GM18502 (cell line): Measurements from ENCODE around the gene TMCC2.
"Not testable (repeated sequence)": the region's sequence is repeated elsewhere in the genome, so short reads cannot be mapped to it uniquely, and the experiment has no call there.

Experiments
- ATAC-seq: cut with Tn5 transposase; IDR thresholded peaks from one replicate; pipeline ENCODE4 v1.9.1; 2021; ENCODE audit warnings: mild to moderate bottlenecking; ENCODE audit not compliant: unreplicated experiment, poor library complexity

The TMCC2 gene

DNA sequence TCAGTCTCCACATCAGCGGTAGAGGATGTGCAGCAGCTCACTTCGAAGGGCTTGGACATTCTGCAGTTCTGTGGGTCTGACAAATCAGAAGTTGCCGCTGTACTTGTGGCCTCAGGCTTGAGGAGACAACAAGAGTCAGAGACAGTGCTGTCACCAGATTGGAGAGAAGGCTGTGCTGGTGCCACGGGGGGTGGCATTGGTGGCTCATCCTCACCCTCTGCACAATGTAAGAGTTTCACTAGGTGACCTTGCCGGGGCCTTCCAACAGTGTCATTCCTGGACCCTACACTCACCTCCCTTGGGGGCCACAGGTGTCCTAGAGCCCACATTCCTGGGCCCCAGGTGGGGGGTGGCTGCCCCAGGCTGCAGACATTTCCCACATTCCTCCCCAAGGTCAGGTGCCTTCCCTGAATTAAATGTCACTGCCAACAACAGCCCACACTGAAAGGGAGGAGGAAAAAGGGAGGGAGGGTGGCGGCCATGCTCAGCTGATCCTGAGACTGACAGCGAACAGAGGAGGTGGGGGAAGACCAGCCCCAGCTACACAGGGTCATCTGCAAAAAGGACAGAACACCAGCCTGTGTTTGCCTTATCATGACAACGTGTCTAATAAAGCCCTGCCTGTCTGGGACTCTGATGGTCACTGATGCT lies 46.4 kb downstream of the TMCC2 start:
- no peak for ATAC-seq

DNA sequence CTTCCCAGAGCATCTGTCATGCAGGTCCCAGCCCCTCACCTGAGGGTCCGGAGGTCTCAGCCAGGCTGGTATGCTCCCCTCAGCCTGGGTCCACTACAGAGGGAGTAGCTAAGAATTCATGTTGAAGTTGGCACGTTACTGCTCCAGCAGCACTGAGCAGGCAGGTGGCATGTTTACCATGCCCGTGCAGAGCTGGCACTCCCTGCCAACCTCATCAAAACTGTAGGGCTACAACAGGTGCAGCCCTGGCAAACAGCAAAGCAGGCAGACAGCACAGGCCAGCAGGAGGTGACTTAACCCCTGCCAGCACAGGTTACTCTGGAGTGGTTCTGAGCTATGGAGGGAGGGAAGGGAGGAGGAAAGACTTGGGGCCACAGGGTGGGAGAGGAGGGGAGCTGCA lies 47.4 kb downstream of the TMCC2 start:
- ATAC-seq = no peak

DNA sequence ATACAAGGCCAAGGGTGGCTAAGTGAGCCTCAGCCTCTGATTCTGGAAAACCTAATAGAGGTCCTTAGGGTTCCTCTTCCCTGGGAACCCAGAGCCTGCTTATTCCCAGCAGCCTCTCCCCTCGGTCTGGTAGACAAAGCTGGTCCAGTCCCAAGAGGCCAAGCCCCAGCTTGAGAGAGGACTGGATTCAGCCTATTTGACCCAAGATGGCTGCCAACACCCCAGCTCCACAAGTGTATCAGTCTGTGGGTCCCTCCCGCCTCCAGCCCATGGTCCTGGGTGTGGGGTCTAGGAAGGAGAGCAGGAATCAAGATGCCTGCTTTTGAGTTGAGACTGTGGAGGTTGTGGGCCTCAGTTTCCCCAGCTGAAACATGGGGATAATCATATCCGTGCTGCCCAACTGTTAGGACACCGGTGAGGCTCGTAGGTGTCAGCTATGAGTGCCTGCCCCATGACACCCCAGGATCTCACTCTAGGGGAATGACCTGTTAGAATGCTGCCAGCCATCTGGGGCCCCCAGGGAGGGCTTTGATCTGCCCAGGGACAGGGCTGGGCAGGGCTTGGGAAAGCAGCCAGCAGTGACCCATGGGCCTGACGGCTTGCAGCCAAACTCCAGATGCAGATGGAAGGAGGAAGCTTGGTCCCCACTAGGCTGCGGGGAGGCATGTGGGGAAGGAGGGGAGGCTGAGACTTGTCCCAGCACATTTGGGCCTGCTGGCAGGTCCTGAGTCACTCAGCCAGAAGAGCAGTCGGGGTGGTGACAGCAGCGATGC lies 48.4 kb downstream of the TMCC2 start:
- ATAC-seq = no peak

DNA sequence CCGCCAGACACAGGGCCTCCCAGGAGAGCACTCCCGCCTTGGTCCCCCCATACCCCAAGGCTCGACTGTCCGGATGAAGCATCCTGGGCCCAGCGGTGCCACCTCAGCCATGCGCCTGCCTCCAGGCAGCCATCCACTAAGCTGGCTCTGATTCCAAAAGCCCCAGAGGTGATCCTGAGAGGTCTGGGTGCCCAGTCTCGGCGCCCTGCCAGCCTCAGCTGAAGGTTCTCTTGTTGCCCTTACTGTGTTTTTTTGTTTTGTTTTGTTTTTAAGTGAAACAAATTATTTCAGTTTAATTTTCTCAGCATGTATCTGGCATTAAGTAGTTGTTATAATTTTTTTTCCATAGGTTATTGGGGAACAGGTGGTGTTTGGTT lies 48.9 kb downstream of the TMCC2 start:
- no peak for ATAC-seq

DNA sequence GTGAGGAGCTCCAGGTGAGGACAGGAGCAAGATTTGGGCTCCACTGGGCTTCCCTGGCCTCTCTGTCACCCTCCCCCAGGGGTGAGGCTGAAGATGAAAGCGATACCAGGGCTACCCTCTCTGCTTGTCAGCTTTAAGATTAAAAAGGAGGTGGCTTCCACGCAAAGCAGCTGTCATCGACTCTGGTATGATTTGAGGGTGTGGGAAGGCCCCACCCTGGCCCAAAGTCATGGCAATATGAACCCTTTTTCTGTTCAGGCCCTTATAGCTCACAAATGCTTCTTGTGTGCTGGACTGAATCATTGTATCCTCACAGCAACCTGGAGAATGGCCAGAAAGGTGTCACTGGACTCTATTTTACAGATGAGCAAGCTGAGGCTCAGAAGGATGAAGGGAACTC lies 52.2 kb downstream of the TMCC2 start:
- no peak for ATAC-seq

DNA sequence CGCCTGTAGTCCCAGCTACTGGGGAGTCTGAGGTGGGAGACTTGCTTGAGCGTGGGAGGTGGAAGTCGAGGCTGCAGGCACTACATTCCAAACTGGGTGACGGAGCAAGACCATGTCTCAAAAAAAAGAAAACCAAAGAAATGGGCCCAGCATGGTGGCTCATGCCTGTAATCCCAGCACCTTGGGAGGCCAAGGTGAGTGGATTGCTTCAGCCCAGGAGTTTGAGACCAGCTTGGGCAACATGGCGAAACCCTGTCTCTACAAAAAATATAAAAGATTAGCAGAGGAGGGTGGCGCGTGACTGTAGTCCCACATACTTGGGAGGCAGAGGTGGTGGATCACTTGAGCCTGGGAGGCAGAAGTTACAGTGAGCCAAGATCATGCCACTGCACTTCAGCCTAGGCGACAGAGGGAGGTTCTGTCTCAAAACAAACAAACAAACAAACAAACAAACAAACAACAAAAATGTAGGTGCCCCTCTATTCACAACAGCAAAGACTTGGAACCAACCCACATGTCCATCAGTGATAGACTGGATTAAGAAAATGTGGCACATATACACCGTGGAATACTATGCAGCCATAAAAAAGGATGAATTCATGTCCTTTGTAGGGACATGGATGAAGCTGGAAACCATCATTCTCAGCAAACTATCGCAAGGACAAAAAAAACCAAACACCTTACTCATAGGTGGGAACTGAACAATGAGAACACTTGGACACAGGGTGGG lies 53.1 kb downstream of the TMCC2 start:
- not testable (repeated sequence) for ATAC-seq

DNA sequence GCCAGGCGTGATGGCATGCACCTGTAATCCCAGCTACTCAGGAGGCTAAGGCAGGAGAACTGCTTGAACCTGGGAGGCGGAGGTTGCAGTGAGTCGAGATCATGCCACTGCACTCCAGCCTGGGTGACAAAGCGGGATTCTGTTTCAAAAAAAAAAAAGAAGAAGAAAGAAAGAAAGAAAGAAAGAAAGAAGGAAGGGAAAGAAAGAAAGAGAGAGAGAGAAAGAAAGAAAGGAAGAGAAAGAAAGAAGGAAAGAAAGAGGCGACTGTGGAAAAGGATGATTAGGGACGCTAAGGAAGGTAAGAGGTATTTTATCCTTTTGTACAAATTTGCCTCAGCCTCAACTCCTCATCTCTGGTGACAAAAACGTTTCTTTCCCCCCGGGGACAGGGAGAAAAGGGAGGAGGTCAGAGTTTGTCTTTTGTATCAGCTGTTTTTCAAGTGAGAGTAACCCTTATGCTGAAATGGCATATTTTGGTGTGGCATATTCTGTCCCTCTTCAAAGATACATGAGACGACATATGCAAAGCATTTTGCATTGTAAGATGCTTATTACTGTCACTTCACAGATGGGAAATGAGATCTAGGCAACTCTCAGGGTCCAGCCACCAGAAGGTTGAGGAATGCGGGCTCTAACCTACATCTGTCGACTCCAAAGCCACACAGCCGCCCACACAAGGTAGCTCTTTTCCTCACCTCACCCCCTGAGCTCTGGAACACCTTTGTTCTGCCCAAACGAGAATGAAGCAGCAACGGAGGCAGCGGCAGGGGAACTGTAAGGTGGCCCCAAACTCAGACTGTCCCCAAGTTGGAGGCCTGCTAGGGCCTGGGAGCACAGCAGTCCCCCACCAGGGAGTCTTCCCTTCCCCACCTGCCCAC lies 55.8 kb downstream of the TMCC2 start:
- no peak for ATAC-seq

DNA sequence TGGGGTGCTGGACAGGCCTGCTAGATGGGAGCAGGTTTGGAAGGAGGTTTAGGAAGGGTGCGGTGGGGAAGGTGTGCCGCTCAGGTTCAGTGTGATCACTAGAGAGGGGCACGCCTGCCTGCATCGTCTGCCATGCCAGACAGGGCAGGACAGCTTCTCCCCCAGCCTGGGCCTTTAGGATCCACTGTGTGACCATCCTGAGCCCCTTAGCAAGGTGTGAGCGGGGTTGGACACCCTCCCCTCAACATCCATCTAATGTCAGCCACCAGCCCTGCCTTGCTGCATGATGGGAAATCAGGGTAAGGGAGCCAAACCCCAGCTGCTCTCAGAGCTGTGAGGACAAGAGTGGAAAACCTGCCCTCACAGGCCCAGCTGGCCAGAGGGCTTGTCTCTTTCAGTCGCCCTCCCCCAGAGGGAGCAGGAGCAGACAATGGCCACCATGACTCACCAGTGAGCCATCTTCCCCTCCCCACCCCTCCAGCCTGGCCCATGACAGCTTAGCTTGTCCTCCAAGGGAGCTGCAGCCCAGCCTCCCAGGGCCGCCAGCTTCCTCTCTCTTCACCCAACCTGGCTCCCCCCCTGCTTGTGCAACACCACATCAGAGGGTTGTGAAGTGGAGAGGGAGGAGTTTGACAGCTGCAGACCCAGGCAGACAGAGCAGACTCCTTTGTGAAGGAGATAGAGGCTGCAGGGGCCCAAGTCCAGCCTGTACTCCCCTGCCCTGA lies 56.8 kb downstream of the TMCC2 start:
- ATAC-seq = no peak

DNA sequence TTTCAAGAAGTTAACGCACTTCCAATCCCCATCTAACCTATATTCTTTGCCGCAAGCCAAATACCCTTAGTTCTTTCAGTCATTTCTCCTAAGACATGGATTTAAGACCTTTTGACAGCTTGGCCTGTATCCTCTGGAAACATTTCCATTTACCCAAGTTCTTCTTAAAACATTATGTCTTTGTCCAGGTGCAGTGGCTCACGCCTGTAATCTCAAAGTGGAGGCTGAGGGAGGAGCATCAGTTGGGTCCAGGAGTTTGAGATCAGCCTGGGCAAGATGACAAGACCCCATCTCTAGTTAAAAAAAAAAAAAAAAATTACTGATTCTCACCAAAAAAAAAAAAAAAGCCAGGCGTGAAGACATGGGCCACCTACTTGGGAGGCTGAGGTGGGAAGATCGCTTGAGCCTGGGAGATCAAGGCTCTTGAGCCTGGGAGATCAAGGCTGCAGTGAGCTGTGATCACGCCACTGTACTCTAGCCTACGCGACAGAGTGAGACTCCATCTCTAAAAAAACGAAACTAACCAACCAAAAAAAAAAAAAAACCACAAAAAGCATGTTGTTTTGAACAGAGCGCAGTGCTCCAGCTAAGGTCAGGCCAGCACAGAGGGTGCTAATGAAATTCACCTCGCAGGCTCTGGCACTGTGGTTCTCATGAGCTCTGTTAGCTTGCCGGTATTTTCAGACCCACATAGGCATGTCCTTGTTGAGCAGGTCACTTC lies 57.8 kb downstream of the TMCC2 start:
- peak; percentile 34 for ATAC-seq

DNA sequence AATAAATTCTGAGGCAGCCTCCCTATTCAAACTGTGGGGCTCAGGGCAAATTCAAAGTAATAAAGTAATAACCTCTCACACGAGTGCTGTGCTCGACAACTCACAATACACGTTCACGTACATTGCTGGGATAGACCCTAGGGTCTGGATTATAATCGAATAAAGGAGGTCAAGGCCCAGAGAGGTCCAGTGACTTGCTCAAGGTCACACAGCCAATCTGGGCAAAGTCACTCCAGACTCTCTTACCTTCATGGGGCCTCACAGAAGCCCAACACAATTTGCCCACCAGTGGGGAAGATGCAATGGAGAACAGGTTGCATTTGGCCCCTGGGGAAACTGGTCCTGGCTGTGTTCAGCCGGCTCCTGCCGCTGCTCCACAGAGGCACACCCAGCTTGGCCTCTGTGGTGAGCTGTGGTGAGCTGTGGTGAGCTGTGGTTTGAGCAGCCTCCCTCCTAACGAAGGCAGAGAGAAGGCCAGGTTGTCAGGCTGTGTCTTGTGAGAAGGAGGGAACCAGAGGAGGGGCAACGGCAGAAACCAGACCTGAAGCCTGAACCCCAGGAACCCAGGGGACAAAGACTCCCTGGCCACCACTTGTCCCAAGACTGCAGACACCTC lies 58.7 kb downstream of the TMCC2 start:
- peak; percentile 37 for ATAC-seq

DNA sequence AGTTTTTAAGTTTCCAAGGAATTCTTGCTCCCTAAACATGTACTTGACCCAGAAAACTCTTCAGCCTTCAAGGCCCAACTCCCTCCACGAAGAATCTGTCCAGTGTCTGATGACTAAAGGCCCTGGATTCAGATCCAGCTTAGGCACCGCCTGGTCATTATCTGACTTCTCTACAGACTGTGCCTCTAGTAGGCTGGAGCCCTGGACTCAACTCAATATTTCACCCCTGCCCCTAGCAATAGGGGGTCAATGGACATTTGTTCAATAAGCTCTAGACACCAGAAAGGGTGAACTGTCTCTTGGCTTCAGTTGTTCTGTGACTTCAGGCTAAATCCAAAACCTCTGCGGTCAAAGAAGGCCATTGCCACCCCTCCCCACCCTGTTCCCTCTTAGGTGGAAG lies 59.3 kb downstream of the TMCC2 start:
- no peak for ATAC-seq

DNA sequence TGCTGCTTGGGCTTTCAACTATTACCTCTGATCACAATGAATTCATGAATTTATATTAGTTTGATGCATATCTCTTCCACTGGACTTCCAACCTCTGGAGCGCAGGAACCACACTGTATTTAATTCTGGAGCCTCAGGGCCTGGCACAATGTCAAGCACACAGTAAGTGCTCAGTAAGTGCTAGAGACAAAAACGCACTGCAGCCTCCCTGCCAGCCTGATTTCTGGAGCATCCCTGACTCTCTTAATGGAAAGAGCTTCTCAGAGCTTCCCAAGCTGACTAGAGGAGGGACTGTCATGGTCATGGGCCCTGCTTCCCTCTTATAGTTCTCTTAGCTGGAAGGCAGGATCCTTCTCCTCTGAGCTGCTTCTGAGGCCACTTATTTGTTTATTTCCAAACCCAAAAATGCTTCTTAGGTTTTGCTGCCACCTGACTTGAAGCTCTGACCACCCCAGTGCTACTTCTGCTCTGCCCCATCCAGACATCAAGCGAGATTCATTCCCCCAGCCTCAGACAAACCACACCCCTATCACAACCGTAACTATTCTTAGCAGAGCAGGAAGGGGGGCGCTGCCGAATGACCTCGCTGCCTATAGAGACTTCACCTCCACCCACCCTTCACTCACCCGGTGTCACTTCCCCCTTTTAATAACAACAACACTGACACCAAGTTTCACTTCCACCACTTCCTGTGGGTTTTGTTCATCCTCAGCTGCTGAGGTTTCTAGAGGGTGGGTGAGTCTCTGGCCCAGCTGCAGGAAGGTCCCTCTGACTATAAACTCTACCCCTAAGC lies 60.2 kb downstream of the TMCC2 start:
- ATAC-seq = peak; percentile 81

DNA sequence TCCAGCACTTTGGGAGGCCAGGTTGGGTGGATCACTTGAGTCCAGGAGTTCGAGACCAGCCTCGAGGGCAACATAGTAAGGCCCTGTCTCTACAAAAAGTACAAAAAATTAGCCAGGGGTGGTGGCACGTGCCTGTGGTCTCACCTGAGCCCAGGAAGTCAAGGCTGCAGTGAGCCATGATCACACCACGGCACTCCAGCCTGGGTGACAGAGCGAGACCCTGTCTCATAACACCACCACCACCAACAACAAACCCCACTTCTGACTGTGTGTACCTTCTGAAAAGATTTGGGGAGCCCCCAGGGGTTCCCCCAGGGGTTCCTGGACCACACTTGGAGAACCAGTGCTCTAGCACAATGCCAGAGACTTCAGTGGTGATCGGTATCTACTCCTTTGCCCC lies 63.9 kb downstream of the TMCC2 start:
- no peak for ATAC-seq

DNA sequence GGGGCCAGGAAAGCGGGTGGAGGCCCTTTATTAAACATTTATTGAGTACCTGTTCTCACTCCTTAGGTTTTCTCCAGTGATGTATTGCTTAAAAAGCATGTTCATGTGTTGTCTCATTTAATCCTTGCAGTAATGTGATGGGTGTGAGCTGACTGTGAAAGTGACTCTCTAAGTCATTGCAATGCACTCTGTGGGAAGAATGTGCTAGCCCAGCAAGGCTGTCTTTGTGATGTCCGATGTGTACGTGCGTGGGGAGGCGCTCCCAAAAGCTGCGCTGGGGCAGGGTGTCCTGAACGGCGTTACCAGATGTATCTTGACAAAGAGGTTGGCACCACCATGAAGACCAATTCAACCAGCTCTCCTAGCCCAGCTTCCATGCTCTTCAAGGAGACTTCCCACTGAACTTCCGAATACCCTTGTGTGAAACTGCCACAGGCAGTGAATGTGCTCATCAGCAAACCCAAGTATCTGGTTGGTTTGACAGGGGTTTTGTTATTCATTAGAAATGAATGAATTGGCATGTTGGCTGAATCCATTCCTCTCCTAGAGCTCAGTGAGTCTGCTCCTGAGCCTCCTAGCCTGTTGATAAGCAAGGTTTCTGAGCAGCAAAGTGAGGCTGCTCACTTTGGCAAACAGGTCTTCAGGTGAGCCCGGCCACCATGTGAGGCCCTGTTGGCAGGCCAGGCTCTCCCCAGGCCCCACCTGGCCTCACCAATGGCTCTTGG lies 65.8 kb downstream of the TMCC2 start:
- ATAC-seq = no peak

DNA sequence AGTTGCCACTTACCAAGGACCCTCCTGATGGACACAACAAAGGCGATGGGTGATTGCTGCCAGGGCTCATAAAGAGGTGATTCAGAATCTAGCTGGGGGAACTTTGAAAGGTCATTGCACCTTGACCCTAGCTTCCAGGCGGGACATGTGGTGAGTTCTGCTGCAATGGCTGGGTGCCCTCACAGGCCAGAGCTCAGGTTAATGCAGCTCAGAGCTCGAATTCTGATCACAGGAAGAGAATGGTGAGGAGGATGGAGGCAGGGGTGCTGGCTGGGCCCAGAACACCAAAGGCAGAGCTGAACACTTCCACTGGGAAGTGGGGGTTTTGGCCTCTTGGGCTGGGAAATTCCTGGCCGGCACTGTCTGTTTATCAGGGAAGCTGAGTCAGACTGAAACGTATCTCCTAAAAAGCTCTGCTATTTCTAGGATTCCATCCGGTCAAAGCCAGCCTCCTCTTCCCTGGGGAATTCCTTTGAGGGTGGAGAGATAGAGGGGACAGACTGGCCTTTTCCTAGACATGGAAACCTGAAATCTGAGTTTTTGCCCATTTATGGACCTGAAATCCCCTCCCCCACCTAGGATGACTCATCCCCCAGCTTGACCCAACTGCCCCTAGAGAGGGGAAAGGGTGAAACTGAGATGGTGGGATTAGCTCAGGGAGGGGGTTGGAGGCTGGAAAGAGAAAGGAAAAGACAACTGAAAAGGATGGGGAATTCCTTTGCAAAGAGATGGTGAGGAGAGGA lies 66.6 kb downstream of the TMCC2 start:
- no peak for ATAC-seq

DNA sequence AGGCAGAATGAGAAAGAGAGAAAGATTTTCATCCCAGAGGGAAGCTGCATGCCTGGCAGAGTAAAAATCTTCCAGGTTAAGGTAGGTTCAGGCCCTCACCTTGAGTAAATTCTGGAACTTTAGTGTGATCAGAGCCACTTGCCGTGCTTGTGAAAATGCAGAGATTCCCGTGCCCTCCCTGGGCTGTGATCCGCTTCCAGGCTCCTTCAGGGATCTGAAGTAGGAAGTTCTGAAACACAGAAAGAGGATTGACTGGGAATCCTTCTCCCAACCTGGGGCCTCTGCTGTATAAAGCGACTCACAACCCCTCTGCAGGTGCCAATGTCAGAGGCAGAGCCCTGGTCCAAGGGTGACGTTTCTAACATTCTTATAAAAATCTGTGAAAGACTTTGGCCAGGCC lies 67.2 kb downstream of the TMCC2 start:
- ATAC-seq = no peak

DNA sequence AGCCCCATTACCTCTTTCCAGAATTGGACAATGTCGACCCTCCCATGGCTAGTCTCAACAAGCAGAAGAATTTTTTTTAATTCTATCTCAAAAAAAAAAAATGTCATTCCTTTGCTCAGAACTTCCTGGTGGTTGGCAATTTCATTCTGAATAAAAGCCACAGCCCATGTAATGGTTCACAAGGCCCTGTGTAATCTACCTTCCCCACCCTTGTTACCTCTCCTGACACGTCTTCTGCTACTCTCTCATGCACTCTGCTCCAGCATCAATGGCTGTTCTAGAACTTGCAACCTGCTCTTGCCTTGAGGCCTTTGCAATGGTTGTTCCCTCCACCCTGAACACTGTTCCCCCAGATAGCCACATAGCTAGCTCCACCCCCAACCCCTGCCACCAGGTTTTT lies 68.4 kb downstream of the TMCC2 start:
- ATAC-seq = no peak
